Measurements from ENCODE around the gene POLR3E.
"Not testable (repeated sequence)": the region's sequence is repeated elsewhere in the genome, so short reads cannot be mapped to it uniquely, and the experiment has no call there.

POLR3E gene

DNA sequence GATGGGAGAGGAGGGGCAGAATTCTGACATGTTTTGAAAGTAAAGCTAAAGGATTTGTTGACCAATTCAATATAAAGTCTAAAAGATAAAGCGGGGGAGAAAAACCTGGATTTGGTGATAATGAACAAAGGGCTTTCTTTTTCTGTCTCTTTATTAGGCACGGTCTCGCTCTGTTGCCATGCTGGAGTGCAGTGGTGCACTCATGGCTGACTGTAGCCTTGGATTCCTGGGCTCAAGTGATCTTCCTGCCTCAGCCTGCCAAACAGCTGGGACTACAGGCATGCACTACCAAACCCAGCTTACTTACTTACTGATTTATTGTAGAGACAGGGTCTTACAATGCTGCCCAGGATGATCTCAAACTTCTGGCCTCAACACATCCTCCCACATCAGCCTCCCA lies 69.7 kb downstream of the POLR3E start:
- no peak for DNase-seq

DNA sequence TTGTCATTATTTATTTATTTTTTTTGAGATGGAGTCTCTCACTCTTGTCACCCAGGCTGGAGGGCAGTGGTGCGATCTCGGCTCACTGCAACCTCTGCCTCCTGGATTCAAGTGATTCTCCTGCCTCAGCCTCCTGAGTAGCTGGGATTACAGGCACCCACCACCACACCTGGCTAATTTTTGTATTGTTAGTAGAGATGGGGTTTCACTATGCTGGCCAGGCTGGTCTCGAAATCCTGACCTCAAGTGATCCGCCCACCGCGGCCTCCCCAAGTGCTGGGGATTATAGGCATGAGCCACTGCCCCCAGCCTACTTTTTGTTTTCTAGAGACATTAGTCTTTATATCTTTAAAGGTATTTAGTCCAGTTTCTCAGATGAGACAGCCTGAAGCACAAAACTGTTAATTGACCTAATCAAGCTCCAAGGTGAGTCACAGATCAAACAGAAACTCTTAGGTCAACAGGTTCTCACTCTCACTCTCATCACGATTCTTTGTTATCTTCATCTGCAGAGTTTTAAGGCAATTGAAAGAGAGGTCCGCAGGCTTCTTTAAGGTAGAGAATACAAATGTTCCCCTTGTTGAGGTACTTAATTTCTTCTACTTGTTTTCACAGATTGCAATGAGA lies 71.1 kb downstream of the POLR3E start:
- DNase-seq, result not testable (repeated sequence)

DNA sequence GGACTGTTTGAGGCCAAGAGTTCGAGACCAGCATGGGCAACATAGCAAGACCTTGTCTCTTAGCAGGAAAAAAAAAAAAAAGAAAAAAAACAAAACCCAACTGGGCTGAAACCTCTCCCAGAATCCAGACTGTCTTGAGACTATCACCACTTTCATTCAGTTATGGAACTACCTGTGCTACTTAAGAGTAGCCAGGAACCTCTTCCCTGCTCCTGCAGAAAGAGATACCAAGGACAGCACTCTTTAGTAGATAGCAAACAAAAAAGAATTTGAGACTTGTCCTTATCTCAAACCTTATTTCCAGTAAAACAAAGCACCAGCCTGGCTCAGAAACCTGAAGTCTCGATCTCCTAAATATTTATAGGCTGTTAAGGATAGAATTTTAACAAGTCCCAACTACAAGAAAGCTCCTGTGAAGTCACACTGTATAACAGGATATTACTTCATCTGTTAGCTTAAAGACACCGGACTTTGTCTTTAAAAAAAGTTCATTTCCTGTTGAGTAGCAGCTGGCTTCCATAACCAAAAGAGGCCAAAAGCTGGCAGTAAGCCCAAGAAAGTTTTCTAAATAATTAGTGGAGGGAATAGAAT lies 72.1 kb downstream of the POLR3E start:
- no peak for DNase-seq

DNA sequence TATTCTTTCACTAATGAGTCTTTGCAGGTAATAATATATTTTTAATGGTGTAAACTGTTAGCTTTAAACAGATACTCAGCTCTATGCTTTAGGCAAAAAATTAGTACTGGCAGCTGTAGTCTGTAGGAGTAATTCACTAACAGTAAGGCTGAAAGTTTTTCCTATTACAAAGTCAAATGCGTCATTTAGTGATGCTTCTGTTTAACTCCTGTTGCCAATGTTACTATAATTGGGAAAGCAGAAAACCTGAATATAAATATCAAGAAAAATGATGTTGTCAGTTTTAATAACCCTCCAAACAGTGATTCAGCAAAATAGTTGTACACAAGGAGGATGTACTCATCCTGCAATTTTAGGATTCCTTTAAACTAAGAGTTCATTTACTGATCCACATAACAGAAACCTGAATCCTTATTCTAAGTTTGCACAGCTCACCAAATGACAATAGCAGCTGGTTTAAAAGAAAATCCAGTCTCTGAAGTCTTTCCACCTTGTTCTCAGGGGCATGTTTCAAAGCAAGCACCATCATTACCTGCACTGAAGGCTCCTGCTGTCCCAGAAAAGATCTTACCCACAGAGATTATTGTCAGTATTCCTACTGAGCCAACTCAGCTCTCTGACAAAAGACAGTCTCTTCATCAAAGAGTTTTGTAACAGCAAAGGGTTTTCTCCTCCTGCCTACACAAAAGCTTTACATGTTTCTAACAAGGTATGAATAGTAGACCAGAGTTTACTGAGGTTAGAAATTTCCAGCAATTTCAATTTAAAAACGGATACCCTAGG lies 73.0 kb downstream of the POLR3E start:
- DNase-seq, result no peak

DNA sequence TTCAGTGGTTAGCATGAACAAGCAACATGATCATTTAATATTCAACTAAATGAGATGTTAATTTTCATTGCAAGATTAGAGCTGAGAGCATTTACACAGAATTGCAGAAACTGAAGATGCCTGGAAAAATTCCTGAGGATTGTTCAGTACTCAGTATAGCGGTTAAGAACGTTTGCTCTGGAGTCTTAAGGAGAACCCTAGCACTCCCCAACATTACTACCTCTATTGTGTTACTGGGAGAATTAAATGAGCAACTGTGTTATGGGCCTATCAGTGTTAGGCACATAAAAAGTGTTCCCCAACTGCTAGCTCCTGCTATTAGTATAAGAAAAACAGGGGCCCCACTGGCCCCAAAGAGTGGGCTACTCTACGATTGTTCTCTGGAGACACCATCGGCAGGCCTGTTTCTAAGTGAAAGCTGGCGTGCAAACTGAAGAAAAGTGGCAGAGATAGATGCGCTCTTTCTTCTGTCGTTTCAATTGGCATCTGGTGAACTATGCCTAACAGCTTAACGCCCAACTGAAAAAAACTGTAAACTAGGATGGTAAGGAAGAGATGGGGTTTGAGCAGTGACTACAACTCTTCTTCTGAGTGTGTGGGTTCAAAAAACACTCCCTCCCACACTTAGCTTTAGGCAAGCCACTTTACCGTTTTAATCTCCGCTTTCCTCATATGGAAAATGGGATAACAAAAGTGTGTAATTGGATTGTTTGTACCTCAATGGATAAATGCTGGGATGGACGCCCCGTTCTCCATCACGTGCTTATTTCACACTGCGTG lies 75.9 kb downstream of the POLR3E start:
- DNase-seq, result no peak

DNA sequence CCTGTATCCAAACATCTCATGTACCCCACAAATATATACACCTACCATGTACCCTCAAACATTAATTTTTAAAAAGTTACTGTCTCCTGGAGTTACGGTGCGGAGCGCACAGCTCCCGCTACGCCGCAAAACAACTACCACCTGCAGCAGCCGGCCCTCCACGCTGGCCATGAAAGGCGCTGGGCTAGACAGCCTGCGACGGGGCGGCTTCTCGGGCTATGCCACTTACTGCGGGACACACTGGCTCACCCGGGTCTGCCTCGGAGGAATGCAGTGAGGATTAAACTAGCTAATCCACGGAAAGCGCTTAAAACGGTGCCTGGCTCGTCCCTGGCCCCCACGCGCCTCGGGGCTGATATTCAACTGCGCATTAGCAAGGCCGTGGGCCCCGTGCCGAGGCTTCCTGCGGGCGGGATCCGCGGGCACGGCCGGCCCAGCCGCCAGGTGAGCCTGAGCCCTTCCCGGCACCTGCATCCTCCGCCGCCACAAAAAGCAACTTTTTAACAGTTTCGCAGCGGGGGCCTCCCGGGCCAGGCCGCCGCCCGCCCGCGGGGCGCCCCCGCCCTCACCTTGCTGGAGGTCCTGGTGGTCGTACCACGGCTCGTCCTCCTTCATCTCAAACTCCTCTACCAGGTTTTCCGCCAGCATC lies 76.6 kb downstream of the POLR3E start:
- peak; percentile 30 for DNase-seq

DNA sequence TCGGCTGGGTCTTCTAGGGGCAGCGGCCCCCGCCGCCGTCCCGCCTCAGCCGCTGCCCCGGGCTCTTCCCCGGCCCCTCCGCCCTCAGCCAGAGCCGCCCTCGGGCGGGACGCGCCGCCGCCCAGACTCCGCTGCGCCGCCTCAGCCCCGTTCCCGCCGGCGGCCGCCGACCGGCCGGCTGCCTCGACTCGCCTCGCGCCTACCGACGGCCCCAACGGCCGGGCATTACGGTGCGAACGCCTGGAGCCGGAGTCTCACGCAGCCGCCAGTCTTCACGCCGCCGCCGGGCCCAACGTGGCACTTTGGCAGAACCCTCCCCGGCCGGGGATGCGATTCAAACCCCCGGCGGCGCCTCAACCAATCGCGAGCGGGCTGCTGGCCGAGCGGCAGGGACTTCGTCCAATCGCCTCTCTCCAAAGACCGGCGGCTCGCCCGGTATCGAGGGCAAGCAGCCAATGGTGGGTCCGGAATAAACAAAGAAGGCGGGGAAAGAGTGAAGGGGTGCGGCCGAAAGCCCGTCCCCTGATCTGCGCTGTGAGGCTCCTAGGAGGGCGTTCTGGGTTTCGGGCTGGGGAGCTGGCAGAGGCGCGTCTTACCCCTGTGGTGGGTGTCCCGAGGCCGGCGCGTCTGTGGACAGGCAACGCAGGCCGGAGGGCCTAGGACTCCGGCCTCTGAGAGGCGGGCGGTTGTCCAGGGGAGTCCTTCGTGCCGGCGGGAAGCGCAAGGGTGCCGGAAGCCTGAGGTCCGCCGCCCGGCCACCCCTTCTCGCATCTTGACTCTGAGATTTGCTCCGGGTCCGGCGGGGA lies 77.3 kb downstream of the POLR3E start, which contains the start of gene CDR2:
Gene CDR2, minus strand, starts transcription at position 309 of the 806 bp plus-strand sequence. CDS start 310 bp downstream, outside the sequence.
- DNase-seq, result peak; percentile 98

DNA sequence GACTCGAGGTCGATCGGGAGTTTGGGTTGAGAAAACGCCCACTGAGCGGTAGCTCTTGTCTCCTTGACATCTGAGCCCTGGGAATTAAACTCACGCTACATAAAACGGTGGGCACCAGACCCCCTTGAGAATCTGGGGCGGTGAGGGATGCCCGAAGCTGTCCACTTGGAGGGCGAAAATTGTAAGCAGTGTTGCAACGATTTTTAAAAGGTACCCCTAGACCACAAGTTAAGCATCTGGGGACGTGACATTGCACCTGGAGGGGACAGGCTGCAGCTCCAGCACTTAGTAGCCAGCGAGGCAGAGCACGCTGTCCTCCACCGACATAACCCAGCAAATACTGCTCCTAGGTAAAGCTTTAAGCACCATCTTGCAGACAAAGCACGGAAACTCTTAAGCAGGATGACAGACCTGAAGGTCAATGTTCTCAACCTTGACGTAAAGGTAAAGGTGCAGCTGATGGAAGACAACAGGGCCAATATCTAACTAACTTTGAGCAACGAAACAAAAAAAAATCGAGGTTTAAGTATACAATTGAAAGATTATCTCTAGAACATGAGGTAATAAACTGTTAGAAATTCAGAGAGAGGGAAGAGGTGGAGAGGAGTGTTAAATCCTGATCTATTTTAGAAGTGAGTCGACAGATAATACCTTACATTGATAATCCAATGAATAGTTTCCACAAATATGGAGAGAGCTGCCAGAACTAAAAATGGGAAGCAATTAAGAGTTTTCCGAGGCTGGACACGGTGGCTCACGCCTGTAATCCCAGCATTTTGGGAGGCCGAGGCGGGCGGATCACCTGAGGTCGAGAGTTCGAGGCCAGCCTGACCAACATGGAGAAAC lies 78.1 kb downstream of the POLR3E start:
- no peak for DNase-seq

DNA sequence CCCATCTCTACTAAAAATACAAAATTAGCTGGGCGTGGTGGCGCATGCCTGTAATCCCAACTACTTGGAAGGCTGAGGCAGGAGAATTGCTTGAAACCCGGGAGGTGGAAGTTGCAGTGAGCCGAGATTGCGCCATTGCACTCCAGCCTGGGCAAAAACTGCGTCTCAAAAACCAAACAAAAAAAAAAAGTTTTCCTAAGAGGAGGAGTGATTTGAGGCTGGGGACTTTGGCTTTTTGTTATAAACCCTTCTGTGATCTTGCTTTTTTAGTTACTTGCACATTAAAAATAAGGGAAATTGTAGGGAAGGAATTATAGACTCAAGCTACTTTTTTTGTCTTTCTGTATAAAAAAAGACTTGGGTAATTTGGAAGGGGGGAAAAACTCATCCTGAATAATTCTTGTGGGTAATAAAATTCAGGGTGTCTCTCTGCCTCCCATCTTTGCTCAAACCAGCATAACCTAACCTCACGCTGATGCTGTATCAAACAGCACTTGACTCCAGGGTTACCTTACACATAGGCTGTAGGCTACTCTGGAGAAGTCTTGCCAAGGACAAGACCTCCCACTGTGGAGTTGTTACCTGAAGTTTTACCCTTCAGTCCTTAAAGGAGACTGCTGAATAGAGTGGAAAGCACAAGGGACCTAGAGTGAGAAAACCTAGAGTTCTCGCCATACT lies 78.9 kb downstream of the POLR3E start:
- DNase-seq, result no peak

DNA sequence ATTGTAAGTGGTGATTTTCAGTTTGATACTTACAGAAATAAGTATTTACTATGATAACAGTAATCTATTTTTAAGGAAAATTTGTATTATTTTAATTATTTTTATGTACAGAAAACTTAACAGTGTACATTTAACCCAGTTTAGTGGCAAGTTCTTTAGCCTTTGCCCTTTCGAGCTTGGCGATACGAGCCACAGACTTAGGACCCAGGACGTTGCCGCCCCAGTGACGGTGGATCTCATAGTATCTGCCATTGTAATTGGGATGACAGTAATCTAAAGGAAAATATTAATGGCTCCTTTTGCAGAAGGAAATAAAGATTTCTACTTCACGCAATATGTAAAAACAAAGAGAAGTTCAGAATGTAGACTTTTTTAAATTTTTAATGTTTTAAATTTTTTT lies 82.4 kb downstream of the POLR3E start:
- no peak for DNase-seq

DNA sequence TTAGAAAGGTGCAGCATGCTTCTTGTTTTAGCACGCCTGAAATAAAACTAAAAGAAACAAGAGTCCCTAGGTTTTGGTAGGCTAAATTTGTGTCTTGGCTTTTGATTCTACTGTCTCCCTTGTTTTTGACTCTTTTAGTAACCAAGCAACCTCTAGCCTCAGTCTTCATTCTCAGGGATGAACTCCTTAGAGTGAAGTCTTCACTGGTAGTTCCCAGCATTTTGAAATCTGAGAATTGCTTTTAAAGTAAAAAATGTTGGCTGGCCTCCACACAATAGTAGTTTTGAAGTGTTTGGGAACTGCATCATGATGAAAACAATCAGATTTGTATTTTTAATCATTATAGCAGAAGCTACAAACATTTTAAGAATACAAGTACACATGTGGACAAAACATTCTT lies 83.3 kb downstream of the POLR3E start:
- no peak for DNase-seq

DNA sequence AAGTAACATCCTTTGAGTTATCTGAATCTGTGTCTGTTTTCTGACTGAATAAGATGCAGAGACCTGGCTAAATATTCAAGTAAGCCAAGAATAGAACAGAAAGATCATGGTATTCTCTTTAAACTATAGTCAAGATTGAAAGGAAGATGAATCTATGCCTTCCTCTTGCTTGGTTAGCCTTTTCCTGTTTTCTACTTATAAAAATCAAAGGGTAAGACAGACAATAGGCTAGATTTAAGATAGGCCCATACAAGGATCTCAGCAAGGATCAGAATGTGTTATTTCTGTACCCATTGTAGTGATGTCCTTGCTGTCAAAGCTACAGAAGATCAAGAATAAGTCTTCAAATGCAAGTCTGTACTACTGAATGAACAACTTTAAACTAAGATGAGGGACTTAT lies 84.2 kb downstream of the POLR3E start:
- no peak for DNase-seq

DNA sequence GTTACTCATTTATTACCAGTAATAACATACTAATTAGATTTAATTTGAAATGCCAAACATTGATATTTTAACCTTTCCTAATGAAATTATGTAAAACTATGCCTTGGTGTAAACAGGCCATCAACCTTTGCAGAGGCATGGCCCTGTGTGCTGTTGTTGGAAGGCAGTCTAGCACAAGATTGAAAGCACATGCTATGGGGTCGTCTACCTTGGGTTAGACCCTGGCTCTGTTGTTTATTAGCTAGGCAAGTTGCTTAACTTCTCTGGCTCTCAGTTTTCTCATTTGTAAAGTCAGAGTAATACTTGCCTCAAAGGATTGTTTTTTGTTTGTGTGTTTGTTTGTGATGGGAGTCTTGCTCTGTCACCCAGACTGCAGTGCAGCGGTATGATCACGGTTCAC lies 86.6 kb downstream of the POLR3E start:
- no peak for DNase-seq
